ENCODE measurements around the gene TAOK3. TPM values are rescaled to one million over a fixed set of nuclear protein-coding genes. Genes with fewer than 3 reads are reported as not detected.
A peak's percentile ranks its signal among the peaks of the same experiment; 100 is the strongest.

Gene TAOK3
- total RNA-seq, 1 experiment from 2014 or later = 55.8 TPM

GRCh38 chr12:118122264-118122663, 250.4 kb downstream of the TAOK3 start:
- Histone ChIP-seq H4K20me1 (ENCODE audit: insufficient read depth) (no peaks in the 10 kb centered on the region), H2AFZ (no peak overlapping the region), H3K4me1 (replicated peaks; ENCODE audit: insufficient read depth) (no peaks in the 10 kb centered on the region), H3F3A (ENCODE audit: insufficient read depth, low read depth) (peaks cover 4% of the 10 kb centered on the region; the same call in 1 of the 2 replicates), H3K9me3 (ENCODE audit: insufficient read depth, low read depth) (no peaks in the 10 kb centered on the region), H3K27me3 (ENCODE audit: insufficient read depth, low read depth) (no peaks in the 10 kb centered on the region), H3K4me3 (no peak overlapping the region), H3K79me2 (ENCODE audit: low read depth) (no peaks in the 10 kb centered on the region), H3K27ac (no peak overlapping the region), H3K9me2 (ENCODE audit: insufficient read depth) (no peaks in the 10 kb centered on the region), H3K36me3 (ENCODE audit: low read depth) (no peaks in the 10 kb centered on the region), H3K4me2 (no peak overlapping the region)
- ChIA-PET CTCF (no interaction called here), POLR2A (ENCODE audit: unreplicated experiment) (no interaction called here)
- no TSS peak for BruUV-seq (replicated peaks)
- DNase-seq = no peak
- TF ChIP-seq CTCF (conservative IDR thresholded peaks at IDR 0.05) = no peak
- TF ChIP-seq EZH2 (IDR thresholded peaks at IDR 0.05; ENCODE audit: low read depth) = no peak
- intact Hi-C loops (cut with micrococcal nuclease; ENCODE audit: unreplicated experiment) = loop anchor here (5.0 kb wide), 1 partner anchor 60 kb away; no protein-coding TSS in a partner anchor

- intact Hi-C loops (cut with micrococcal nuclease; ENCODE audit: unreplicated experiment) = loop anchor here (1.0 to 5.0 kb wide), 3 partner anchors 62 to 256 kb away; partner anchors contain the start of genes SUDS3 and TAOK3
- H3K4me1 ChIP-seq (replicated peaks; ENCODE audit: insufficient read depth) = no peaks in the 10 kb centered on the region
- CTCF ChIA-PET = interaction anchor here (0.7 to 1.2 kb wide), 4 partner anchors 15 to 255 kb away, joined by 3 to 9 read pairs (median 4); partner anchors contain the start of gene PEBP1
- H3K4me2 ChIP-seq = no peak overlapping the region
- POLR2A ChIA-PET (ENCODE audit: unreplicated experiment) = interaction anchor here (0.6 kb wide), 1 partner anchor 33 kb away, joined by 22 read pairs; no protein-coding TSS in a partner anchor
- no peak for TF ChIP-seq EZH2 (IDR thresholded peaks at IDR 0.05; ENCODE audit: low read depth)
- peak; percentile 67 for TF ChIP-seq CTCF (conservative IDR thresholded peaks at IDR 0.05)
- no TSS peak for BruUV-seq (replicated peaks)
- peaks cover 4% of the 10 kb centered on the region; the same call in 1 of the 2 replicates for H3F3A ChIP-seq (ENCODE audit: insufficient read depth, low read depth)
- peak in 1 of 2 experiments; percentile 51 for DNase-seq
- H3K9me2 ChIP-seq (ENCODE audit: insufficient read depth) = no peaks in the 10 kb centered on the region
- H2AFZ ChIP-seq = no peak overlapping the region
- no peaks in the 10 kb centered on the region for H3K9me3 ChIP-seq (ENCODE audit: insufficient read depth, low read depth)
- H4K20me1 ChIP-seq (ENCODE audit: insufficient read depth) = no peaks in the 10 kb centered on the region
- no peaks in the 10 kb centered on the region for H3K36me3 ChIP-seq (ENCODE audit: low read depth)
- no peaks in the 10 kb centered on the region for H3K79me2 ChIP-seq (ENCODE audit: low read depth)
- H3K27me3 ChIP-seq (ENCODE audit: insufficient read depth, low read depth) = no peaks in the 10 kb centered on the region
- H3K27ac ChIP-seq = no peak overlapping the region
- H3K4me3 ChIP-seq = no peak overlapping the region
Measured at GRCh38 chr12:118120579-118121363, 251.9 kb downstream of the TAOK3 start.

DNA sequence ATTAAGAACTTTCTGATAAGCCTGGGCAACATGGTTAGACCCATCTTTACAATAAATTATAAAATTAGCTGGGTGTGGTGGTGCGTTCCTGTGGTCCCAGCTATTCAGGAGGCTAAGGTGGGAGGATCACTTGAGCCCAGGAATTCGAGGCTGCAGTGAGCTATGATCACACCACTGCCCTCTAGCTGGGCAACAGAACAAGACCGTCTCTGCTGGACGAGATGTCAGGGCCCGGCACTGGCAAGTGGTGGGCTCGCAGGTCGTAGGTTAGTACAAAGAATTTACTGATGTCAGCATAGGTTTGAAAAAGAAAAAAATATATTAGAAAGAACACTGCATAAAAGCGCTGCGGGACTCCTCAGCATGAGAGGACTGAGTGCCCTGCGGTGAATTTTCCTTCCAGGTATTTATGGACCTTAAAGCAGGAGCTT, 253.2 kb downstream of the TAOK3 start:
- no peaks in the 10 kb centered on the region for H3K9me3 ChIP-seq (ENCODE audit: insufficient read depth, low read depth)
- no peaks in the 10 kb centered on the region for H3K36me3 ChIP-seq (ENCODE audit: low read depth)
- POLR2A ChIA-PET (ENCODE audit: unreplicated experiment) = no interaction called here
- BruUV-seq (replicated peaks) = no TSS peak
- no peaks in the 10 kb centered on the region for H3K9me2 ChIP-seq (ENCODE audit: insufficient read depth)
- no peaks in the 10 kb centered on the region for H3K27me3 ChIP-seq (ENCODE audit: insufficient read depth, low read depth)
- no peaks in the 10 kb centered on the region for H4K20me1 ChIP-seq (ENCODE audit: insufficient read depth)
- no peaks in the 10 kb centered on the region for H3K79me2 ChIP-seq (ENCODE audit: low read depth)
- TF ChIP-seq CTCF (conservative IDR thresholded peaks at IDR 0.05) = no peak
- TF ChIP-seq EZH2 (IDR thresholded peaks at IDR 0.05; ENCODE audit: low read depth) = no peak
- H3K4me1 ChIP-seq (replicated peaks; ENCODE audit: insufficient read depth) = no peaks in the 10 kb centered on the region
- peaks cover 4% of the 10 kb centered on the region; the same call in 1 of the 2 replicates for H3F3A ChIP-seq (ENCODE audit: insufficient read depth, low read depth)
- CTCF ChIA-PET = no interaction called here
- H2AFZ ChIP-seq = no peak overlapping the region
- no peak overlapping the region for H3K4me3 ChIP-seq
- DNase-seq = no peak
- H3K27ac ChIP-seq = no peak overlapping the region
- H3K4me2 ChIP-seq = no peak overlapping the region
- intact Hi-C loops (cut with micrococcal nuclease; ENCODE audit: unreplicated experiment) = no loop called here
